ENCODE measurements around the gene RASGEF1C. TPM values are rescaled to one million over a fixed set of nuclear protein-coding genes. Genes with fewer than 3 reads are reported as not detected.

RASGEF1C gene
- total RNA-seq, 6 experiments from 2014 or later: 0.64 TPM; not detected in 5

- H3K27me3 ChIP-seq: no peaks in the 10 kb centered on the region
- TF ChIP-seq CTCF (IDR thresholded peaks at IDR 0.05): no peak
- no peak for TF ChIP-seq POLR2A (IDR thresholded peaks at IDR 0.05)
- no peaks in the 10 kb centered on the region for H3K4me1 ChIP-seq
- no peak overlapping the region for H3K27ac ChIP-seq
- no peak for ATAC-seq
- DNase-seq: no peak
- WGBS (ENCODE audit: insufficient coverage, low coverage, low lambda C conversion rate, missing lambda C conversion rate): 85% methylated on average over 7 of the region's 15 CpGs
- H3K36me3 ChIP-seq: peaks cover 0 to 26% (median 5%) of the 10 kb centered on the region in 4 donors
- no peak overlapping the region for H3K4me3 ChIP-seq
- intact Hi-C loops (cut with DNase I): no loop called here
- peaks cover 0 to 11% (median 0%) of the 10 kb centered on the region in 4 donors for H3K9me3 ChIP-seq
Measured at GRCh38 chr5:180234271-180234670, 25.3 kb upstream of the RASGEF1C start.

GRCh38 chr5:180233729-180234128 lies 24.7 kb upstream of the RASGEF1C start:
- H3K36me3 ChIP-seq: peaks cover 0 to 26% (median 5%) of the 10 kb centered on the region in 4 donors
- intact Hi-C loops (cut with DNase I): no loop called here
- H3K9me3 ChIP-seq: peaks cover 0 to 11% (median 0%) of the 10 kb centered on the region in 4 donors
- H3K27ac ChIP-seq: no peak overlapping the region
- ATAC-seq (no peak), DNase-seq (no peak)
- no peaks in the 10 kb centered on the region for H3K27me3 ChIP-seq
- H3K4me1 ChIP-seq: no peaks in the 10 kb centered on the region
- TF ChIP-seq POLR2A (IDR thresholded peaks at IDR 0.05) (no peak), CTCF (IDR thresholded peaks at IDR 0.05) (no peak)
- WGBS (ENCODE audit: insufficient coverage, low coverage, low lambda C conversion rate, missing lambda C conversion rate): 73% methylated on average over 7 of the region's 11 CpGs
- H3K4me3 ChIP-seq: no peak overlapping the region

GRCh38 chr5:180230017-180230416 lies 21.0 kb upstream of the RASGEF1C start:
- Histone ChIP-seq H3K4me3 (no peak overlapping the region), H3K36me3 (peaks cover 0 to 11% (median 0%) of the 10 kb centered on the region in 4 donors), H3K27ac (no peak overlapping the region), H3K4me1 (no peaks in the 10 kb centered on the region), H3K9me3 (peaks cover 0 to 5% (median 2%) of the 10 kb centered on the region in 4 donors), H3K27me3 (no peaks in the 10 kb centered on the region)
- TF ChIP-seq POLR2A (IDR thresholded peaks at IDR 0.05): no peak
- 100% methylated on average over 1 of the region's 7 CpGs for WGBS (ENCODE audit: insufficient coverage, low coverage, low lambda C conversion rate, missing lambda C conversion rate)
- intact Hi-C loops (cut with DNase I): no loop called here
- no peak for ATAC-seq
- DNase-seq: no peak

- peaks cover 0 to 19% (median 1%) of the 10 kb centered on the region in 4 donors for H3K9me3 ChIP-seq
- H3K36me3 ChIP-seq: no peaks in the 10 kb centered on the region
- no peaks in the 10 kb centered on the region for H3K27me3 ChIP-seq
- DNase-seq (no peak), ATAC-seq (no peak)
- H3K4me3 ChIP-seq: no peak overlapping the region
- H3K27ac ChIP-seq: no peak overlapping the region
- no peaks in the 10 kb centered on the region for H3K4me1 ChIP-seq
- intact Hi-C loops (cut with DNase I): no loop called here
- 96% methylated on average over 7 of the region's 11 CpGs for WGBS (ENCODE audit: insufficient coverage, low coverage, low lambda C conversion rate, missing lambda C conversion rate)
- no peak for TF ChIP-seq POLR2A (IDR thresholded peaks at IDR 0.05)
- no peak for TF ChIP-seq CTCF (IDR thresholded peaks at IDR 0.05)
Measured at GRCh38 chr5:180222056-180222455, 13.0 kb upstream of the RASGEF1C start.

GRCh38 chr5:180217797-180218196 lies 8.8 kb upstream of the RASGEF1C start:
- Histone ChIP-seq H3K4me1 (no peaks in the 10 kb centered on the region), H3K9me3 (peaks cover 0 to 19% (median under 1%) of the 10 kb centered on the region in 4 donors), H3K27me3 (no peaks in the 10 kb centered on the region), H3K27ac (no peak overlapping the region), H3K36me3 (no peaks in the 10 kb centered on the region), H3K4me3 (no peak overlapping the region)
- TF ChIP-seq POLR2A (IDR thresholded peaks at IDR 0.05) (no peak), CTCF (IDR thresholded peaks at IDR 0.05) (no peak)
- intact Hi-C loops (cut with DNase I): no loop called here
- DNase-seq: no peak
- ATAC-seq: no peak
- WGBS (ENCODE audit: insufficient coverage, low coverage, low lambda C conversion rate, missing lambda C conversion rate): 93% methylated on average over 5 of the region's 5 CpGs
